HL-60/S4 (cell line): ENCODE data around the gene ERC1.

Source experiments
- in situ Hi-C: fragments of 300-500 bp; cut with MboI; formaldehyde crosslinking; loops from 2 replicates; pipeline ENCODE4 v1.14.3; 2022; ENCODE audit warnings: low sequenced_read_pairs

ERC1 gene

DNA sequence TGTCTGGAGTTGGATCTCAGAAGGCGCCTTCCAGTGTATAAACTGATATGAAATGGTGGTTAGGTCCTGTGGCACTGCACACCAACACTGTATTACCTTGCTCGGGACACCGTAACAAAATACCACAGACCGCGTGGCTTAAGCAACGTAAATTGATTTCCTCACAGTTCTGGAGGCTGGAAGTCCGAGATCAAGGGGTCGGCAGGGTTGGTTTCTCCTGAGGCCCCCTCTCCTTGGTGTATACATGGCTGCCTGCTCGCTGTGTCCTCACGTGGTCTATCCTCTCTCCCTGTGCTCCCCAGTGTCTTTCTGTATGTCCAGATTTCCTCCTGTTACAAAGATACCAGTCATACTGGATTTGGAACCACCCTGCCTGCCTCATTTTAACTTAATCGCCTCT is 475.0 kb downstream of the ERC1 start:
- in situ Hi-C loops, result no loop called here

DNA sequence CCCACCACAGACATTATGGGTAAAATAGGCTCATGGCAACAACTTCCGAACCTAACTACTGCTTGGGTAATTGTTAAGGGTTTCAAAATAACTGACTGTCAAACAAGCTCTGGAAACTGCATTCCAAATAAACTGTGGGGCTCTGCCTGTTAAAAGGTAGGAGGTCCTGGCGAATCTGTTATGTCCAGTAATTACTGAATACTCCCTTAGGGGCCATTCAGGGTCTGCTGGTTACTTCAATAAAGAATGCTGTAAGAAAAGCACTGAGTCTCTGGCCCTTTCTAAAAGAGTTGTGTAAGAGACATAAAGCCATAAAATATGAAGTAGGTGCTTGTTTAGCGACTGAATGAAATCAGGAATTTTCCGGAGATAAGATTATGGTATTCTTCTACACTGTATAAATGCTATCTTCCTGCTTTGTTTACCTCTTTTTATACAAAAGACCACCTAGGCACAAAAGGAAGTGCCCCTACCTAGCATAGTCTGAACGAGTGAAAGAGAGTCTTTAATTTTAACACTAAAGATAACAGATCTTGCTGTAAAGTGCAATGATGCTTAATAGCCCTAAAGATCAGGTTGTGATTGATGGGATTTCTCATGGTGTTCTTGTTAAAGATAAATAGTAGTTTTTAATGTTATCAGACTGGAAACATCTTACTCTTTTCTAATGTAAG is 475.6 kb downstream of the ERC1 start:
- in situ Hi-C loops, result no loop called here

DNA sequence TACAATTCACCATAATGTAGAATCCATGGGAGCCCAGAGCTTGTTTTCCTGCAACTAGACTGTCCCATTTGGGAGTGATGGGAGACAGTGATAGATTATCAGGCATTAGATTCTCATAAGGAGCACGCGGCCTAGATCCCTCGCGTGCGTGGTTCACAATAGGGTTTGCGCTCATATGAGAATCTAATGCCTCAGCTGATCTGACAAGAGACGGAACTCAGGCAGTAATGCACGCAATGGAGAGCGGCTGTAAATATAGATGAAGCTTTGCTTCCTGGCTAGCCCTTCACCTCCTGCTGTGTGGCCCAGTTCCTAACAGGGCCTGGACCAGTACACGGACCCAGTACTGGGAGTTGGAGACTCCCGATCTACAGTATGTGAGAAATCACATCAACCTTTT is 476.7 kb downstream of the ERC1 start:
- in situ Hi-C loops, result no loop called here

DNA sequence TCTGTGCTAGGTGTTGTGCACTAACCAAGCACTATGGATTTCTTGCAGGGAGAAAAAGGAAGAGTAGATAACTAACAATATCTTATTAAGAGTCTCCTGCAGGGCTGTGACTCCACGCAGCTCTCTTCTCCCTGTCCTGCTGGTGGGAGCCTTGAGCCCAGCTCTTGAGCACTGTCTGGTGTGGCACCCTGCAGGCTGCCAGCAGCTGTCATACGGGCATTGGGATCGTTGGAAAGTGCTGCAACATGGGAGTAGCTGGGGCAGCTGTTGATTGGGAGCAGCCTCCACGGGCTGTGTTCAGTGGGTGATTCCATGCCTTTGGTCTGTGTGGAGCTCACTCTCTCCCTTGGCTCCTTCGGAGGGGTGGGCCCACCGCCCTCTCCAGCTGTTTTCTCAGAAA is 478.0 kb downstream of the ERC1 start:
- in situ Hi-C loops, result no loop called here

DNA sequence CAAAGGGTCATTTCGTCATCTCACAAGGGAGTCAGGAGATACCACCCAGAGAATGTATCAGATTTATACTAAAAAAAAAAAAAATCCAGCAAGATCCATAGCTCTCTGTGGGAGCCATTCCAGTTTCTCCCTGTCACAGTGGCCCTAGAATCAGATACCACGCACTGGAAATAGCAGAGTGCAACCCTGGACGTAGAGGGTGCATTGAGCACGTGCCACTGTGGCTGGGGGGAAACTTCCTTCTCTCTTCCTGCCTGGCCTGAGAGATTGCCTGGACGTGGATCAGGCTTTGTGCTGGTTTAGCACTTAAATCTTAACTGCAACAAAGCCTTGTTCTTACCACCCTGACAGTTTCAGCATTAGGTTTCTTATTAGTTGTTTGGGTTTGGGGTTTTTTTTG is 479.0 kb downstream of the ERC1 start:
- in situ Hi-C loops, result no loop called here

DNA sequence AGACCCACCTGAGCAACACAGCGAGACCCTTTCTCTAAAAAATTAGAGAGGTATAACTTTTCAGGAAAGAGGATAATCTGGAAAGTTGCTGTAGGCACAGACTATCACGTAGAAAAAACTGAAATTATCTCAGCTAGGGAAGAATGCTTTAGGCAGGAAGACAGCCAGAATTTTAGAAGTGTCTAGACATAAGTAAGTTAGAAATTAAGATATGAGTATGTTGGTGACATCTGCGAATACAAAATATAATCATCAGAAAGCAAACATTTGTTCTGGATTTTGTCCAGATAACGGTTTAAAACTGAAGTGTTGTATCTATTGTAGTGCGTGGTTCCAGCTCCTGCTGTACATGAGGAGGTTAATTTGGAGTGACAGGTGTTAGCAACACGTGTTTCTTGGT is 480.2 kb downstream of the ERC1 start:
- in situ Hi-C loops, result no loop called here

DNA sequence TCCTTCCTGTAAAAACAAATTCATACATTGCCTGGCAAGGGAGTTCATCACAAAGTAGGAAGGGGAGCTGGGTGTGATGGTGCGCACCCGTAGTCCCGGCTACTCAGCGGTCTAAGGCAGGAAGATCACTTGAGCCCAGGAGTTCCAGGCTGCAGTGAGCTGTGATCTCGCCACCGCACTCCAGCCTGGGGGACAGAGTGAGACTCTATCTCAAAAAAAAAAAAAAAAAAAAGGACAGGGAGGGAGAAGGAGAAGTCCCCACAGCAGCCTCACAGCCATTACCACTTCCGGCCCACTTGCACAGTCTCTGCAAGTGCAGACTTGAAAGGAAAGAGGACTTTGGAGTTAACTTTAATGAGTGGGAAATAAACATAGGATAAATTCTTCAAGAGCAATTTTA is 482.4 kb downstream of the ERC1 start:
- in situ Hi-C loops, result no loop called here

DNA sequence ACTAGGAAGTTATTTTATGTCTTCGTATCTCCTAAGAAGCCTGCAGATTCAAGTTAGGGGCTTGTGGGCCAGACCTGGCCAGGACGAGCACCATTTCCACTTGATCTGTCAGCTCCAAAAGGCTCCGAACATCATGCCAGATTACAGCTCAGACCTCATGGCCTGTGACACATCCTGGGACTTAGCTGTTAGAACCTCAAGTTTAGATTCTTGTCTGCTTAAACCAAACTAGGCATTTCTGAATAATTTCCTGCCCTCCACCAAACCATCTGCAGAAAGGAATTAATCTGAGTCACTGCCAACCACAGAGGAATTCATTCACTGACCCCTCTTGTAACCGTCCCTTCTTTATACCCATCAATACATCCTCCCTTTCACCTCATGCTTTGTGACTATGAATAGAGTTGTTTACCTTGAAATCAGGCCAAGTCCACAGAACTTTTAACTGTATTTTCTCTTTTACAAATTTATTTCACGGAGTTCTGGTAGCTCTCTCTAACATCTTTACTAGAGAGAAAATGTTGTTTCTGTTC is 483.1 kb downstream of the ERC1 start:
- in situ Hi-C loops, result no loop called here

DNA sequence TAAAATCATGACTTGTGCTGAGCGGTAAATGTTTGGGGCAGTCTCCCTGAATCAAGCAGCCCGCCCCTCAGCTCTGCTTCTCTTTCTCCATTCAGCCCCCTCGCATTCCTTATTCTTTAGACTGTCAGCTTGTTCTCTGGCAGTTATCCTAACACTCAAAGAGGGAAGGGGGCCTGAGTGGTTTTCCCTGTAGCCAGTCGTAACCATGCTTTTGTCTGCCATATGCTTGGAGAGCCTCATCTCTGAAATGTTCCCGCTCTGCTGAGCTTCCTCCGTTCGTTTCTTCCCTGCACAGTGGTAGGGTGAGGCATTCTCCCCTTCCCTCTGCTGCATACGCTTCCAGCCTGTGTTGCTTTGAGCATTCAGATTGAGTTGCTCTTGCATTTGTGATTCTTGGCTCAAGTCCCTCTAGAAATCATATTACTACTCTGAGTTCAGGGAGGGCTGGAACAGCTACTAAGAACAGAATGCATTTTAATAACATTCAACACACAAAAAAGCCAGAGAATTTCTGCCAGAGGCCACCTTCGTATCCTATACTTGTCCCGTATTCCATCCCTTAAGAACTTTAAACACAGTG is 483.6 kb downstream of the ERC1 start:
- in situ Hi-C loops, result no loop called here

DNA sequence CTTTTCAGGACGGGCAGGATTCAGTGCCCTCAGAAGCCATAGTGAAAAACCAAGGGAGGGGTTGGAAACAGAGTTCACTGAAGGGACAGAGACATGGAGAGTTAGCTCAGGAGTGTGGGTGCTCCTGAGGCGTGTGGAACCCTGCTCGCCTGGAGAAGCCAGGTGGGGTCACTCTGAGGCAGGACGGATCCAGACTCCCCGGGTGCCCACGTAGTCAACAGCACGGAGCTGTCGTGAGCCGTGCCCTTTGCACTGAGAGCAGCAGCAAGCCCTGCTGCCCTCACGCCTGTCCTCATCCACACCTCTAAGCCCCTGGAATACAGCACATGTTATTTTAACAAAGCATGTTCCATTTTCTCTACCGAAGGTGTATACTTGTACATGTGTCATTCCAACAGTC is 488.6 kb downstream of the ERC1 start:
- in situ Hi-C loops, result no loop called here

DNA sequence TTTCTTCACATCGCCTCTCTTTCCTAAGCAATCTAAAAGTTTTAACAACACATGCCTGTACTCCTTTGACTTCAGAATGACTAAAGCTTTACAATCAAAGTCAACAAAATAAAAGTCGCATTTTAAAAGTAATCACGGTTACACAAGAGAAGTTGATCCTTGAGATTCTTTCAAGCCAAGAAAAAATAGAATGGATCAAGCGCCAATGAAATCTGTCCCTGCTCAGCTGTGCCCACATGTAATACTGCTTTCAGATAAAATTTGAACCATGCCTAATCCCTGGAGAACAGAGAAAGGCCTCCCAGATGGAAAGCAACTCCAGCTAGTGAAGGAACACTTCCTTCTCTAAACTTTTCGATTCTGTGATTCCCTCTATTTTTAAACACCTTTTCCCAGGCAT is 490.3 kb downstream of the ERC1 start:
- in situ Hi-C loops, result no loop called here

DNA sequence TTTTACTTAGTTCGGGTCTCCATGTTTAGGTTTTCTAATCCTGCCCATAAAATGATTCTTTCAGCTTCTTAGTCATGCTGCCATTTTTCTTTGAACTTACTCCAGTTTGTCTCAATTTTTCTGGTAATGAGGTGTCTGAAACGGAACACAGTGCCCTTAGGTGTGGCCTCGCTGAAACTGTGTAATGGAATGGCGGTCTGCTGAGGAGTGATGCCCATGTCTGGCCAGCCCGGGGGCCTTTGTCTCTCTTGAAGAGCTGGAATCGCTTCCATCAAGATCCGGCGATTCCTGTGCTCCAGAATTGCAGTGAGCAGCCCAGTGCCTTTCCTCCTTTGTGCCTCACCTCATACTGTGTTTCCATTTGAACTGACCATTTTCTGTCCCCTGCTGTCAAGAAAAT is 490.9 kb downstream of the ERC1 start:
- in situ Hi-C loops, result no loop called here

DNA sequence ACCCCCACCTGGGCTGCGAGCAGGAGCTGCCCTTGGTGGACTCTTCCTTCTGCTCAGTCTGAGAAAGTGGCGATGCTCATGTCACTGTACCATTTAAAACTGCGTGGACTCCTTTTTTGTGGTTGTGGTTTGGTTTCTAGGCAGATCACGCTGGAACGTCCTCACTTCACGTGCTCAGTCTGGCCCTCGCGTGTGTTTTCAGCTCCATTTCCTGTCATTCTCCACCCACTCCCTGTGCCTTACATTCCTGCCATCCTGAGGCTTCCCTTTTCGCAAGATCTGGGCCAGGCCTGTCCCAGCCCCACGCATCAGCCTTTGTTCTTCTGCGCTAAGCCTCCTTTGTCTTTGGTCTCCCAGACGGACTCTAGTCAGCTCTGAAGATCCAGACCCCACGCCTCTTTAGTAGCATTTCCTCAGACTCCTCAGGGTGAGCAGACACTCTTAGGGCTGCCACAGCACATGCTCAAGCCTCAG is 497.9 kb downstream of the ERC1 start:
- in situ Hi-C loops, result no loop called here

DNA sequence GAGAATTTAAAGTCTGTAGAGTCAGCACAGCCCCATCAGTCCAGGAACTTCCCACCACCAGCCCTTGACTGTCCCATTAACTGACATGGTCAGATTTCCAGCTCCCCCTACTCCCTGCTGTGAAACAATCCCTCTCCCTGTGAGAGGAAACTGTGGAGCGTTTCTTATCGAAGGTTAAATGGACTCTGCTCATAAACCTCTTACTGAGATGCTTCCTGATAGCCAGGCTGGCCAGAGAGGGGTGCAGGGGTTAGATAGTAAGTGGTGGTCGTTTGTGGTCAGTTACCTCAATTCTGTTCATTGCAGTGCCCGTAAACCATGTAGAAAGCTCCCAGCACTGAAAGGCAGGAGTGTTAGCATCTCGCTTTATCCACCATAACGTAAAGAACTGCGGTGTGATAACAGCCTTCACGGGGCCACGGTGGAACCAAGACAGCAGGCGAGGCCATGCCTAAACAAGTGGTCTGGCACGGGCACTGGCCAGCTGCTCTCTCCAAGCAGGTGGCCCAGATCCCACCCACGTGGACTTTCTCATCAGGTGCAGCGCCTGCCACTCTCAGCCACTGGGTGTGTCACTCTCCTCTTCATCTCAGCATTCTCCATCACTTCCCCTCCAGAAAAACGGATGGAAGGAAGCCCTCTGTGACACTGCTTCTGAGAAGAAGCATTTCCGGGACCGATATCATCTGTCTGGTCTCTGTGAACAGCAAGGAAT is 501.1 kb downstream of the ERC1 start:
- in situ Hi-C loops, result no loop called here

DNA sequence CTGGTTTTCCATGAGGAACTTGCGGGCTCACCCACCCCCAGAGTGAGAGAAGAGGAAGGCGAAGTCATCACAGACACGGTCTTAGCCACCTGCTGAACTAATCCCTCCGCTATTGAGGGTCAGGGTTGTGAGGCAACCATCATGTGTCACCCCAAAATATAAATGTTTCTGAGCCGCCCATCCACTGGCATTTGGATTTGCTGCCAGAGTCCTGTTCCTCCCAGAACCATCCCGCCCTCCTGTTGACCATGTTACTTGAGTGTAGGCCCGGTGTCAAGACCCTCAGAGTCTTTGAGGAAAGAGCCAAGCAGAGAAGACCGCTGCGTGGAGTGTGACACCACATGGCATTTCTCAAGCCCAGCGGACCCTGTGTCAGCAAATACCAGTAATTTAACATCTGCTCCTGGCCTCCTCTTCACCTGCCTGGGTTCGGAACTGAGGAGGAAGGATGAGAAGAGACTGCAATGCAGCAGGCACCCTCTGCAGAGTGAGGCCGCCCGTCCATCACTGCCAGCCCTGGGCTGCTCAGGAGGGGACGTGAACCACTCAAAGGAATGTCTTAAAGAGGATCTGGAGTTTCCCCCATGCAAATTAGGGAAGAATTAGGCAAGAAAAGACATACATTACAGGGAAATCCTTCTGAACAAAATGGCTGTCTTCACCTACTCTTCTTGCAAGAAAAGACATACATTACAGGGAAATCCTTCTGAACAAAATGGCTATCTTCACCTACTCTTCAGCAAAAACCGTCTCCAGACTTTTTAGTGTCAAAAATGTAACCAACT is 502.9 kb downstream of the ERC1 start:
- in situ Hi-C loops, result no loop called here

DNA sequence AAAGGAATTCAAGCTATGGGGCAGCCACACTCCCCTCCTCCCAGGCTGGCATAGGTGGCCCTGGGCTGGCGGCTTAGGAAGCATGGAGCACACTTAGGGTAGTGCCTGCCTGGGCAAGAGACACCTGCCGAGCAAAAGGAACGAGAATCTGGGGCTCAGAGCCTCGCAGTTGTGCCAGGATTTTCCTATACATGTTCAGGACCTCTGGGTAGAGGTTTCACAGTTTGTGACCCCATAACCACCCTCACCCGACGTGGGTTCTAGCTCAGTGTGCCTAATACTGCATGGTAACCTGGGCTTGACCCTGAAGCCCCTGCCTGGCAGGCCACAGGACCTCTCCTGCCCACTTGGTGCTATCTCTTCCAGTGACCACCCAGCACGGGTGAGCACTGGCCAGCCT is 503.8 kb downstream of the ERC1 start:
- in situ Hi-C loops, result no loop called here

DNA sequence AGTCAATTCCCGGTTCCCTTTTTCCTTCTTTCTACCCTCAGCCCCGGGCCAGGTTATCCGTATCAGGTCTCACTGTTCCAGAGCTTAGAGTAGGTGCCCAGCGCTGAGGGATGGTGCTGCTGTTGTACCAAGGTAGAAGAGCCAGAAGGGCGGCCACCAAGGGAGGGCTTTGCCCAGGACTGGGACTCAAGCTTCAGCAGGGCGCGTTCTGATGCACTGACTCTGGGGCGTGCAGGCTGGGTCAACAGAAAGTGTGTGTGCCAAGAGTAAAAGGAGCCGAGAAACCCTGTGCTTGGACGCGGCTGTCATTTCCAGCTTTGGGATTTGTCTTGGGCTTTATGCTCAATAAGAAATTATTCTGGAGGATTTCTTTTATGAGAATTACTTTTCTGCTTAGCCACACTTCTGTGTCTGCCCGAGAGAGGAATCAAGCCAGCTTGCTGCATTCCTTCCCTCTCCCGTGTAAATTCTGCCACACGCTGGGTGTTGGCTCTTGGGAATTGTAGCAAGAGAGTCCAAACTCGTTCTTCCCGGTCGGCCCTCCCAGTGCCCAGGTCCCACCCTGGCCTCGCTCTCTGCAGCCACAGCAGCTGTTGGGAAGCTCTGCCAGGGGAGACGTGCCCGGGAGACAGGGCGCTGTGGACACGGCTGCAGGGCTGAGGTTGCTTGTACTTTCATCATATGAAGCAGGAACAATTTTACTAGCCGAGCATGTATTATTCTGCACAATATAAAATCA is 505.3 kb downstream of the ERC1 start:
- in situ Hi-C loops, result no loop called here

DNA sequence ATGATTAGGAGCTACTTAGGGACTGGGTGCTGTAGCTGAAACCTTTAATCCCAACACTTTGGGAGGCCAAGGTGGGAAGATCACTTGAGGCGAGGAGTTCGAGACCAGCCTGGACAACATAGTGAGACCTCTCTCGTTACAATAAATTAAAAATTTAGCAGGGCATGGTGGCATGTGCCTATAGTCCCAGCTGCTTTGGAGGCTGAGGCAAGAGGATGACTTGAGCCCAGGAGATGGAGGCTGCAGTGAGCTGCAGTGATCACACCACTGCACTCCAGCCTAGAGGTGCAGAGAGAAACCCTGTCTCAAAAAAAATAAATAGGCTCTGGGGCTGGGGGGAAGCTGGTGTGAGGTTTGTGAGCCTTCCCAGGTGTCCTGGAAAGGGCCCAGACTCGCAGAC is 506.1 kb downstream of the ERC1 start:
- in situ Hi-C loops, result no loop called here

DNA sequence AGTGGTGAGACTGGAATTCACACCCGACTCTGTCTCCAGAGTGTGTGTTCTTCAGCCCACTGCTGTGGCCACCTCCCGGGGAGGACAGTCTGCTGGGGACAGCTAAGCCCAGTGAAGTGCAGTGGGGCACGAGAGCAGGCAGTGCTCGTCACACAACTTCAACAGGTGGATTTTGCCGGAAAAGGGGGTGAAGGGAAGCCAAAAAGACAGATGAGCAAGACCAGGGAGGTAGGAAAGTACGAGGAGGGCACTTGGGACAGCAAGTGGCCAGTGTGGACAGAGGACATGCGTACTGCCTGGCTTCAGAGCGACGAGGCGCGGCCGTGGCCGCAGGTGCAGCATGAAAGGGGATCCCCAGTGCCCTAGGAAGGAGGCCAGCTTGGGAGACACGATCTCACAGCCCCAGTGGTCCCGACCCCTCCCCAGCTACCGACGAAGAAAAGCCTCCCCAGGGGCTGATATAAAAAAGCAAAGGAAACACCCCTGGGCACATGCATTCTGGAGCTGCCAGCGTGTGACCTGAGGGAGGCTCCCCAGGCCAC is 507.2 kb downstream of the ERC1 start:
- in situ Hi-C loops, result no loop called here

DNA sequence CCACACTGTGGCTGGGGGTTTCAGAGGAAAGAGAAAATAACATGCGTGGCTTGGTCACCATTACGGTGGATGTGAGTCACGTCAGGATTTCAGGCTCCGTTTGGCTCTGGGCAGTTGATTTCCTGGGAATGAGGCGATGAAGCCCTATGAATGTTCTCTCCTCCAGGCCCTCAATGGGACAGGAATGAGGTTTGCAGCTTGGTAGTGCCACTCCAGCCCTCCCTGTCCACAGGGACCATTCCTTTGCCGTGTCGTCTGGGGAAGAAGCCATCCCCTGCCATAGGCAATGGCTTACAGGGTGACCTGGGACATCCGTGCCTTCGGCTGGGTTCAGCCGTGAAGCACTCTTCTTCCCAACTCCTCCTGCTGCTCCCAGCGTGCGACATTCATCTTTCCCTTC is 508.3 kb downstream of the ERC1 start:
- in situ Hi-C loops, result no loop called here
